Neural crest cell (in vitro differentiated cells): ENCODE data around the gene MSL3B. TPM values are rescaled to one million over a fixed set of nuclear protein-coding genes. Genes with fewer than 3 reads are reported as not detected.

Experiments
- DNase-seq: peaks from one replicate; pipeline ENCODE4 v3.0.0; 2021; ENCODE audit warnings: low read depth, mixed read lengths, low spot score
- H3K27ac Mint-ChIP-seq: one replicate; pipeline ENCODE4 v1.8.0; 2021; ENCODE audit warnings: mild to moderate bottlenecking, mixed read lengths; ENCODE audit not compliant: unreplicated experiment
- H3K27me3 Mint-ChIP-seq: 2 replicates; pipeline ENCODE4 v1.8.0; 2021; ENCODE audit warnings: low read depth, mild to moderate bottlenecking, mixed read lengths
- H3K36me3 Mint-ChIP-seq: 2 replicates; pipeline ENCODE4 v1.8.0; 2021; ENCODE audit warnings: low read depth, mild to moderate bottlenecking, mixed read lengths
- H3K4me1 Mint-ChIP-seq: 2 replicates; pipeline ENCODE4 v1.8.0; 2021; ENCODE audit warnings: mixed read lengths
- H3K4me3 Mint-ChIP-seq: one replicate; pipeline ENCODE4 v1.8.0; 2021; ENCODE audit warnings: mild to moderate bottlenecking, mixed read lengths
- H3K9me3 Mint-ChIP-seq: 2 replicates; pipeline ENCODE4 v1.8.0; 2021; ENCODE audit warnings: mixed read lengths
- CTCF ChIP-seq: fragments of 200-600 bp; sonication (generic); conservative IDR thresholded peaks from 2 replicates; pipeline ENCODE4 v1.5.0; 2021; ENCODE audit warnings: antibody characterized with exemption, mild to moderate bottlenecking
- total RNA-seq: library from RNA; stranded (reverse); gene quantifications from 2 replicates; pipeline ENCODE4 v1.2.1, GENCODE V29; 2021

Gene MSL3B

GRCh38 chr2:233815861-233816260 is 52.3 kb downstream of the MSL3B start:
- H3K36me3 Mint-ChIP-seq = no peaks in the 10 kb centered on the region
- no peak overlapping the region for H3K27ac Mint-ChIP-seq
- H3K4me3 Mint-ChIP-seq = no peak overlapping the region
- peaks cover 12% of the 10 kb centered on the region for H3K4me1 Mint-ChIP-seq
- no peaks in the 10 kb centered on the region for H3K27me3 Mint-ChIP-seq
- H3K9me3 Mint-ChIP-seq = no peaks in the 10 kb centered on the region
- no peak for DNase-seq
- no peak for TF ChIP-seq CTCF

Other genes with a start within 250 kb of the MSL3B start
- not detected in 2 replicates for gene UGT1A10, start 231.9 kb downstream of the MSL3B start, total RNA-seq
- not detected in 2 replicates for gene UGT1A9, start 196.5 kb downstream of the MSL3B start, total RNA-seq
- not detected in 2 replicates for gene UGT1A7, start 186.5 kb downstream of the MSL3B start, total RNA-seq
- gene UGT1A6, start 175.5 kb downstream of the MSL3B start, total RNA-seq = not detected in 2 replicates
- not detected in 2 replicates for gene UGT1A5, start 155.5 kb downstream of the MSL3B start, total RNA-seq
- not detected in 2 replicates for gene UGT1A4, start 149.7 kb downstream of the MSL3B start, total RNA-seq
- gene UGT1A3, start 139.3 kb downstream of the MSL3B start, total RNA-seq = not detected in 2 replicates
- not detected in 2 replicates for gene UGT1A1, start 108.1 kb downstream of the MSL3B start, total RNA-seq
- gene MROH2A, start 90.1 kb downstream of the MSL3B start, total RNA-seq = not detected in 2 replicates
- 62.3 and 63.6 TPM in 2 replicates for gene HJURP, start 13.9 kb downstream of the MSL3B start, total RNA-seq
- gene TRPM8, start 49.0 kb upstream of the MSL3B start, total RNA-seq = 0.07 TPM in 1 of 2 replicates, not detected in the other
- gene SPP2, start 182.3 kb upstream of the MSL3B start, total RNA-seq = not detected in 2 replicates